Gastrocnemius medialis (tissue), 4 donors: Measurements from ENCODE around the gene MRPL38. TPM values are rescaled to one million over a fixed set of nuclear protein-coding genes. Genes with fewer than 3 reads are reported as not detected.

Experiments used
- ATAC-seq, 2 donors: fragments of 150-250 bp; one replicate each; pipeline ENCODE4 v1.9.1; 2016
- DNase-seq, 2 donors: peaks; one replicate each; pipeline ENCODE4 v3.0.0-alpha.2; 2019
- H3K27ac ChIP-seq, 4 donors: fragments of 200-600 bp; sonication (generic); 1 replicate in 1 of 4; 2 replicates in 3 of 4; pipeline ENCODE4 v1.5.1; 2016 to 2018; ENCODE audit warnings: mild to moderate bottlenecking in 2 of 4, moderate library complexity in 1 of 4
- H3K27me3 ChIP-seq, 3 donors: fragments of 200-600 bp; sonication (generic) in 2 of 3; 1 replicate in 1 of 3; 2 replicates in 2 of 3; pipeline versions ENCODE4 v1.5.1 to v1.6.0; 2016 to 2019; ENCODE audit warnings: mild to moderate bottlenecking in 1 of 3, moderate library complexity in 1 of 3
- H3K36me3 ChIP-seq, 2 donors: fragments of 200-600 bp; sonication (generic) in 1 of 2; one replicate each; pipeline ENCODE4 v1.5.1; 2017 to 2018
- H3K4me1 ChIP-seq, 2 donors: fragments of 200-600 bp; sonication (generic) in 1 of 2; one replicate each; pipeline ENCODE4 v1.5.1; 2016 to 2017; ENCODE audit warnings: mild to moderate bottlenecking in 2 of 2
- H3K4me3 ChIP-seq, 4 donors: fragments of 200-600 bp; sonication (generic) in 3 of 4; 1 replicate in 1 of 4; 2 replicates in 3 of 4; pipeline ENCODE4 v1.5.1; 2016 to 2019; ENCODE audit warnings: mild to moderate bottlenecking in 2 of 4
- H3K9me3 ChIP-seq, 3 donors: fragments of 200-600 bp; sonication (generic) in 2 of 3; 1 replicate in 1 of 3; 2 replicates in 2 of 3; pipeline ENCODE4 v1.5.1; 2016 to 2019
- CTCF ChIP-seq, 5 experiments: fragments of 450-650 bp in 3 of 5; fragments of 200-600 bp in 2 of 5; sonication (generic) in 2 of 5; IDR thresholded peaks in 4 of 5; conservative IDR thresholded peaks in 1 of 5; 1 replicate in 4 of 5; 2 replicates in 1 of 5; pipeline ENCODE4 v1.5.1; 2016 to 2019; ENCODE audit warnings: antibody characterized with exemption in 5 of 5, mild to moderate bottlenecking in 3 of 5, moderate library complexity in 3 of 5
- POLR2A ChIP-seq, 2 donors: fragments of 450-650 bp; IDR thresholded peaks; one replicate each; pipeline ENCODE4 v1.6.1; 2017; ENCODE audit warnings: antibody characterized with exemption in 2 of 2, mild to moderate bottlenecking in 2 of 2, moderate library complexity in 2 of 2
- in situ Hi-C, 4 donors: fragments of 200-750 bp; cut with MboI; loops; one replicate each; pipeline versions ENCODE4 v1.15.0 to v1.8.0; 2017; ENCODE audit warnings: low sequenced_read_pairs in 4 of 4
- intact Hi-C: fragments of 100-400 bp; cut with DNase I; formaldehyde crosslinking; loops from one replicate; pipeline ENCODE4 v1.15.1; 2023; ENCODE audit warnings: low total_unique reads
- total RNA-seq, 4 donors: library from RNA; depleted of rRNA; stranded (reverse); fragments of >200 nt; gene quantifications; one replicate each; pipeline versions ENCODE4 v1.1.0 to v1.2.3, GENCODE V29; 2016

Gene MRPL38
- total RNA-seq, 4 donors from 2014 or later = 29.9 to 86.7 (median 53.1) TPM

- Histone ChIP-seq H3K36me3 (peaks cover 0 to 24% of the 10 kb centered on the region in 2 donors), H3K4me3 (no peak overlapping the region)
These were observed 10.5 kb downstream of the MRPL38 start for GRCh38 chr17:75894049-75894733.

GRCh38 chr17:75893305-75894048, 11.2 kb downstream of the MRPL38 start:
- in situ Hi-C loops = loop anchor here in 1 of 4 donors (25.0 kb wide), 1 partner anchor 131 kb away; the partner anchor contains the start of gene GALK1
- Histone ChIP-seq H3K4me1 (peaks cover 16 to 28% of the 10 kb centered on the region in 2 donors), H3K9me3 (no peaks in the 10 kb centered on the region), H3K27me3 (no peaks in the 10 kb centered on the region), H3K27ac (peak overlapping the region in 2 of 4 donors; percentile 96), H3K4me3 (no peak overlapping the region), H3K36me3 (peaks cover 0 to 17% of the 10 kb centered on the region in 2 donors)
- TF ChIP-seq POLR2A (IDR thresholded peaks at IDR 0.05) (no peak), CTCF (IDR thresholded peaks at IDR 0.05 in 4 of 5, conservative IDR thresholded peaks at IDR 0.05 in 1 of 5) (no peak)
- no peak for DNase-seq
- intact Hi-C loops = no loop called here
- ATAC-seq = no peak

More at GRCh38 chr17:75894049-75894733, 10.5 kb downstream of the MRPL38 start:
- ATAC-seq (no peak), DNase-seq (no peak)
- Histone ChIP-seq H3K9me3 (no peaks in the 10 kb centered on the region), H3K27ac (peak overlapping the region; percentile 80 to 96 (median 92)), H3K27me3 (no peaks in the 10 kb centered on the region), H3K4me1 (peaks cover 16 to 28% of the 10 kb centered on the region in 2 donors)
- intact Hi-C loops (no loop called here), in situ Hi-C loops (loop anchor here in 1 of 4 donors (25.0 kb wide), 1 partner anchor 132 kb away; the partner anchor contains the start of gene GALK1)
- TF ChIP-seq CTCF (IDR thresholded peaks at IDR 0.05 in 4 of 5, conservative IDR thresholded peaks at IDR 0.05 in 1 of 5) (no peak), POLR2A (IDR thresholded peaks at IDR 0.05) (no peak)

- in situ Hi-C loops (loop anchor here in 1 of 4 donors (25.0 kb wide), 1 partner anchor 130 kb away; the partner anchor contains the start of gene GALK1), intact Hi-C loops (no loop called here)
- no peaks in the 10 kb centered on the region for H3K27me3 ChIP-seq
- H3K9me3 ChIP-seq = no peaks in the 10 kb centered on the region
- H3K36me3 ChIP-seq = peaks cover 0 to 12% of the 10 kb centered on the region in 2 donors
- no peak overlapping the region for H3K27ac ChIP-seq
- TF ChIP-seq POLR2A (IDR thresholded peaks at IDR 0.05) (no peak), CTCF (IDR thresholded peaks at IDR 0.05 in 4 of 5, conservative IDR thresholded peaks at IDR 0.05 in 1 of 5) (no peak)
- ATAC-seq (no peak), DNase-seq (no peak)
- H3K4me3 ChIP-seq = no peak overlapping the region
- H3K4me1 ChIP-seq = peaks cover 16 to 28% of the 10 kb centered on the region in 2 donors
These were observed 12.0 kb downstream of the MRPL38 start for GRCh38 chr17:75892556-75893224.

GRCh38 chr17:75891605-75892555, 12.8 kb downstream of the MRPL38 start:
- Histone ChIP-seq H3K9me3 (no peaks in the 10 kb centered on the region), H3K27ac (no peak overlapping the region), H3K36me3 (peaks cover 0 to 12% of the 10 kb centered on the region in 2 donors), H3K4me3 (no peak overlapping the region), H3K27me3 (no peaks in the 10 kb centered on the region), H3K4me1 (peaks cover 10 to 21% of the 10 kb centered on the region in 2 donors)
- ATAC-seq (no peak), DNase-seq (no peak)
- in situ Hi-C loops (loop anchor here in 1 of 4 donors (25.0 kb wide), 1 partner anchor 130 kb away; the partner anchor contains the start of gene GALK1), intact Hi-C loops (no loop called here)
- no peak for TF ChIP-seq CTCF (IDR thresholded peaks at IDR 0.05 in 4 of 5, conservative IDR thresholded peaks at IDR 0.05 in 1 of 5)
- no peak for TF ChIP-seq POLR2A (IDR thresholded peaks at IDR 0.05)
